Cardiac fibroblast (primary cell): ENCODE measurements around the gene ADCY1.

Experiments
- DNase-seq, 2 donors: peaks; one replicate each; pipeline versions ENCODE4 v3.0.0 to v3.0.0-alpha.2; 2010; ENCODE audit warnings: low read depth in 2 of 2
- H3K4me3 ChIP-seq, 2 donors: replicated peaks in 1 of 2; 1 replicate in 1 of 2; 2 replicates in 1 of 2; pipeline ENCODE4 v1.5.1; 2011; ENCODE audit warnings: low read depth in 2 of 2, low read length in 2 of 2, mild to moderate bottlenecking in 2 of 2, moderate library complexity in 1 of 2
- CTCF ChIP-seq: IDR thresholded peaks from one replicate; pipeline ENCODE4 v1.5.1; 2011; ENCODE audit warnings: low read depth, mild to moderate bottlenecking, low read length, inconsistent platforms

ADCY1 gene

GRCh38 chr7:45597286-45597984 lies 23.3 kb downstream of the ADCY1 start:
- TF ChIP-seq CTCF = no peak
- no peak overlapping the region for H3K4me3 ChIP-seq
- DNase-seq = no peak

GRCh38 chr7:45598886-45599520 lies 24.8 kb downstream of the ADCY1 start:
- H3K4me3 ChIP-seq = no peak overlapping the region
- DNase-seq = no peak
- no peak for TF ChIP-seq CTCF

- H3K4me3 ChIP-seq = no peak overlapping the region
- no peak for TF ChIP-seq CTCF
- no peak for DNase-seq
These were observed 25.9 kb downstream of the ADCY1 start for GRCh38 chr7:45599851-45600706.

GRCh38 chr7:45601094-45601493 lies 26.9 kb downstream of the ADCY1 start:
- H3K4me3 ChIP-seq = no peak overlapping the region
- DNase-seq = no peak
- TF ChIP-seq CTCF = no peak

- DNase-seq = no peak
- no peak overlapping the region for H3K4me3 ChIP-seq
- no peak for TF ChIP-seq CTCF
These were observed 27.8 kb downstream of the ADCY1 start for GRCh38 chr7:45601816-45602540.

GRCh38 chr7:45606050-45606449 lies 31.9 kb downstream of the ADCY1 start:
- H3K4me3 ChIP-seq = no peak overlapping the region
- DNase-seq = no peak
- TF ChIP-seq CTCF = no peak
